Colonic mucosa (tissue), 4 donors: ENCODE results near the gene ZMYND8. TPM values are rescaled to one million over a fixed set of nuclear protein-coding genes. Genes with fewer than 3 reads are reported as not detected.

ENCODE experiments used
- DNase-seq: peaks from one replicate; pipeline ENCODE4 v3.0.0-alpha.2; 2020
- H3K27ac ChIP-seq: fragments of 200-600 bp; one replicate; pipeline ENCODE4 v1.8.0; 2021
- H3K27me3 ChIP-seq: fragments of 200-600 bp; one replicate; pipeline ENCODE4 v1.8.0; 2021
- H3K36me3 ChIP-seq: fragments of 200-600 bp; one replicate; pipeline ENCODE4 v1.8.0; 2021
- H3K4me1 ChIP-seq: fragments of 200-600 bp; one replicate; pipeline ENCODE4 v1.8.0; 2021; ENCODE audit warnings: mild to moderate bottlenecking
- H3K4me3 ChIP-seq: fragments of 200-600 bp; one replicate; pipeline ENCODE4 v1.8.0; 2021
- H3K9ac ChIP-seq, 2 donors: one replicate each; pipeline ENCODE4 v1.7.0; 2013; ENCODE audit warnings: control low read depth in 2 of 2, low read depth in 2 of 2, low read length in 2 of 2
- H3K9me3 ChIP-seq: fragments of 200-600 bp; one replicate; pipeline ENCODE4 v1.8.0; 2021
- intact Hi-C: fragments of 100-400 bp; cut with DNase I; formaldehyde crosslinking; loops from one replicate; pipeline ENCODE4 v1.14.1; 2022
- total RNA-seq, 2 donors: library from RNA; stranded (reverse); fragmentation: NEBNext Ultra II Directional in 1 of 2; extraction: Animal tissue kit (Norgen Biotek cat#: 25700) in 1 of 2; gene quantifications; one replicate each; pipeline ENCODE4 v1.2.1, GENCODE V29; 2021
- TF ChIP-seq, protein P1 (sequence below): fragments of 200-600 bp; IDR thresholded peaks from one replicate; pipeline ENCODE4 v1.8.0; 2022; ENCODE audit warnings: antibody characterized with exemption, mild to moderate bottlenecking
- donor health status: healthy.
- donor health status: DM: no; HTN: no; CAD: no.
- donor health status: DM: no; HTN: no; CAD: no.

Gene ZMYND8
- total RNA-seq, 2 donors from 2014 or later: 45.4 to 53.1 TPM

DNA sequence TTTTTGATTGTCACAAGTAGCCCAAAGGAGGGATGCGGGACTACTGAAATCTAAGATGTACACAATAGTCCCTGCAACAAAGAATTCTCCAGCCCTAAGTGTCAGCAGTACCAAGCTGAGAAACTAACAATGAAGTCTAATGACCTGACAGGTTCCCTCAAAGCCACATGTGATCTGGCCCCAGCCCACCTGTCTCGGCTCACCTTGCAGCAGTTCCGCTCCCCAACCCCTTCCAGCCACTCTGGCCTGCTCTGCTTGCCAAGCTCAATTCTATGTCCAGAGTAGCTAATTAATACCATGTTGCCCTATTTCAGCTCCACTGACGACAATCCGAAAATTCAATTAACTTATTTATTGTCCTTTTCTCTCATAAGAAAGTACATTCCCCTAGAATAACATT, 72.1 kb downstream of the ZMYND8 start:
- Histone ChIP-seq H3K4me1 (no peaks in the 10 kb centered on the region), H3K36me3 (peaks cover 4% of the 10 kb centered on the region), H3K27me3 (no peaks in the 10 kb centered on the region), H3K9me3 (no peaks in the 10 kb centered on the region), H3K27ac (no peak overlapping the region), H3K9ac (no peak overlapping the region), H3K4me3 (no peak overlapping the region)
- intact Hi-C loops: no loop called here
- TF ChIP-seq, protein P1, sequence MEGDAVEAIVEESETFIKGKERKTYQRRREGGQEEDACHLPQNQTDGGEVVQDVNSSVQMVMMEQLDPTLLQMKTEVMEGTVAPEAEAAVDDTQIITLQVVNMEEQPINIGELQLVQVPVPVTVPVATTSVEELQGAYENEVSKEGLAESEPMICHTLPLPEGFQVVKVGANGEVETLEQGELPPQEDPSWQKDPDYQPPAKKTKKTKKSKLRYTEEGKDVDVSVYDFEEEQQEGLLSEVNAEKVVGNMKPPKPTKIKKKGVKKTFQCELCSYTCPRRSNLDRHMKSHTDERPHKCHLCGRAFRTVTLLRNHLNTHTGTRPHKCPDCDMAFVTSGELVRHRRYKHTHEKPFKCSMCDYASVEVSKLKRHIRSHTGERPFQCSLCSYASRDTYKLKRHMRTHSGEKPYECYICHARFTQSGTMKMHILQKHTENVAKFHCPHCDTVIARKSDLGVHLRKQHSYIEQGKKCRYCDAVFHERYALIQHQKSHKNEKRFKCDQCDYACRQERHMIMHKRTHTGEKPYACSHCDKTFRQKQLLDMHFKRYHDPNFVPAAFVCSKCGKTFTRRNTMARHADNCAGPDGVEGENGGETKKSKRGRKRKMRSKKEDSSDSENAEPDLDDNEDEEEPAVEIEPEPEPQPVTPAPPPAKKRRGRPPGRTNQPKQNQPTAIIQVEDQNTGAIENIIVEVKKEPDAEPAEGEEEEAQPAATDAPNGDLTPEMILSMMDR: no peak
- DNase-seq: no peak

DNA sequence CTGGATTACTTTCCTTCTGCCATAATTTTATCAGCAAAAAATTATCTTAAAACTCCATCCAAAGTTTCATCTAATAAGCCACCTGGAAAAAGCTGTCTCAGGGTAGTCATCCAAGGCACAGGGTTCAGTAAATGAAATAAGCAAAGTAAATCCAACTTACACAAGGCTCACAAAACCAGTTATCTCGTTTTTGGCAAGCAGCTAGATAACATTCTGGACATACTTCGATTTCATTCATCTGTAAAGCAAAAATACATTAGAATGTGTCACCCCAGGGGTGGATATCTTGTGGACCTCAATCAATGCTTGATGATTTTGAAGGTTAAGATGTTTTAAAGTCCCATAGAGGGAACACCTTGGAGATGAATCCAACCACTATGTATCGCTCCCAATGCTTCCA, 73.1 kb downstream of the ZMYND8 start:
- no peaks in the 10 kb centered on the region for H3K36me3 ChIP-seq

DNA sequence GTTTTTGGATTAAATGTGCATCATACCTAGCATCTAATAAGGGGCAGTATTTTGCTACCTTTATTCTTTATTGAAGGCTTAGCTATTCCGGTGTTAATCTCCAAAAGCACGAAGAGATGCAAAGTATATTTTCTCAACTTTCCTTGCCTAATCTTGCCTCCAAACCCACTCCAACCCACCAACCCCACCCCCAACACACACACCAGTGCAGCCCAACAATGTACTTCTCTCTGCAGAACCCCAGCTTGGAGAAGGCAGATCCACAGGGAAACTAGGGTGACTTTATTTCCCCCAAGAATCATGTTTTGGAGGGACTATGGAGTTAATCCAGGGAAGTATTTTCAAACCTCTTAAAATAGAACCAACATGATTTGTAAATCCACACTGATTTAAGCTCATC, 73.6 kb downstream of the ZMYND8 start:
- no peaks in the 10 kb centered on the region for H3K27me3 ChIP-seq
- intact Hi-C loops: no loop called here
- no peaks in the 10 kb centered on the region for H3K36me3 ChIP-seq

More for the DNA sequence above, 73.1 kb downstream of the ZMYND8 start:
- Histone ChIP-seq H3K27ac (no peak overlapping the region), H3K9me3 (no peaks in the 10 kb centered on the region), H3K4me3 (no peak overlapping the region), H3K9ac (no peak overlapping the region), H3K27me3 (no peaks in the 10 kb centered on the region), H3K4me1 (no peaks in the 10 kb centered on the region)
- intact Hi-C loops: no loop called here
- TF ChIP-seq, protein P1: no peak
- DNase-seq: no peak

DNA sequence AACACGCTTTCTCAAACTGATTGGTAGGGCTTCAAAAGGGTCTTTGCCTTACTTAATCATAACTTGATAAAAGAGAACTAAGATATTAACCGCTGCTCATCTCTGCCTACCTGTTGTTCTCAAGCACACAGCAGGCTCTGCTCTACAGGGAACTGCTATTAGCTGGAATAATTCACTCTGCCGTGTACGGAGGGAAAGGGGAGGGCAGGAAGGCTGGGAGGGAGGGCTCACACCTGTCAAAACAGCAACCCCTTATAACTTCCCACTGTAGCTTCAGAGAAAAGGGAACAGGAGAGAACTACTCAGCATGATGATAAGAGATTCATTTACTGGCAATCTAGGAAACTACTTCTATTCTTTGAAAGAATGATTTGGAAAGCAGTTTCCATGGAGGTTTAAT, 75.1 kb downstream of the ZMYND8 start:
- intact Hi-C loops: no loop called here
- TF ChIP-seq, protein P1: no peak

More for the DNA sequence above, 73.6 kb downstream of the ZMYND8 start:
- no peak overlapping the region for H3K9ac ChIP-seq
- no peak overlapping the region for H3K4me3 ChIP-seq
- TF ChIP-seq, protein P1: no peak
- no peaks in the 10 kb centered on the region for H3K4me1 ChIP-seq
- H3K27ac ChIP-seq: no peak overlapping the region
- DNase-seq: no peak
- no peaks in the 10 kb centered on the region for H3K9me3 ChIP-seq

DNA sequence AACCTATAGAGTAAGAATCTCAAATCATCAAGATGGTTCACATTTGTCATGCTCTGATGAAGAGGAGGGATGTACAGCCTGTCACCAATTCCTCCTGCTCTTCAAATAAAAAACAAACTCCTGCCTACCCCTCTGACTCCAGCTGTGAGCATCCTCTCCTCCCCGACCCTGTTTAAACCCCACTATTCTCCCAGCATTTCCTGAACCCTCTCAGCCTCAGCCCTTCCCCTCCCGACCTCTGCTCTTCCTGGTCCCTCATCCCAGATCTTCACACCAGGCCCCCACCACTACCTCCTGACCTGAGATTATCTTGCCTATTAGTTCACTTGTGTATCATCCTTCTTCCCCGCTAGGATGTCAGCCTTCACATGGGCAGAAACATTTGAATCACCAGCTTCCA, 75.8 kb downstream of the ZMYND8 start:
- intact Hi-C loops: no loop called here
- H3K27ac ChIP-seq: no peak overlapping the region
- H3K4me3 ChIP-seq: no peak overlapping the region
- H3K36me3 ChIP-seq: no peaks in the 10 kb centered on the region
- no peak overlapping the region for H3K9ac ChIP-seq
- TF ChIP-seq, protein P1: no peak
- no peaks in the 10 kb centered on the region for H3K9me3 ChIP-seq
- no peaks in the 10 kb centered on the region for H3K4me1 ChIP-seq
- no peak for DNase-seq
- no peaks in the 10 kb centered on the region for H3K27me3 ChIP-seq

More for the DNA sequence above, 75.1 kb downstream of the ZMYND8 start:
- Histone ChIP-seq H3K36me3 (no peaks in the 10 kb centered on the region), H3K4me1 (no peaks in the 10 kb centered on the region), H3K9ac (no peak overlapping the region), H3K9me3 (no peaks in the 10 kb centered on the region), H3K27ac (no peak overlapping the region), H3K4me3 (no peak overlapping the region), H3K27me3 (no peaks in the 10 kb centered on the region)
- no peak for DNase-seq

DNA sequence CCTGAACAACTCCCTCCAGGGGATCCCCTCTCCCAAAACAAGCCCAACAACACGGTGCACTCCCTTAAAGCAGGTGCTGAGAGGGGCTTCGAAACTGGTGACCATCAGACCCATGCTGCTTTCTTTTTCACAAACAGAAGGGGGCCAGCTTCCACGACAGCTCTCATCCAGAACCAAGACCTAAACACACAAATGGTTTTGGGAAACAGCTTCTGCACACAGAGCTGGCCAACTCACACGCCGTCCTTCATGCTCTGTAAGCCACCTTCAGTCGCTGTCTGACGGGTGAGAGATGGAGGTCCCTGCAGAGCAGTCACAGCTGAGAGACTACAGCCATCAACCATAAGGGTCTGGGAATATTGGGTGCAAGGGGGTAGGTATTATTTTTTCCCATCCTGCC, 76.3 kb downstream of the ZMYND8 start:
- intact Hi-C loops: no loop called here
- no peaks in the 10 kb centered on the region for H3K36me3 ChIP-seq
- H3K9me3 ChIP-seq: no peaks in the 10 kb centered on the region
- H3K9ac ChIP-seq: no peak overlapping the region
- H3K27ac ChIP-seq: no peak overlapping the region
- no peaks in the 10 kb centered on the region for H3K4me1 ChIP-seq
- no peaks in the 10 kb centered on the region for H3K27me3 ChIP-seq
- no peak for DNase-seq
- TF ChIP-seq, protein P1: no peak
- H3K4me3 ChIP-seq: no peak overlapping the region
